ENCODE measurements around the gene GAA. TPM values are rescaled to one million over a fixed set of nuclear protein-coding genes. Genes with fewer than 3 reads are reported as not detected.
A peak's percentile ranks its signal among the peaks of the same experiment; 100 is the strongest.

The GAA gene
- total and polyA plus RNA-seq, 4 donors = 21.3 to 58.7 (median 37.0) TPM

- H3K27ac ChIP-seq (ENCODE audit: low read depth in 1 of 2, low read length in 2 of 2) = no peak overlapping the region
- H3K4me1 ChIP-seq (ENCODE audit: control insufficient read depth in 4 of 4, insufficient read depth in 4 of 4, low read length in 3 of 4) = no peaks in the 10 kb centered on the region
- no peaks in the 10 kb centered on the region for H3K27me3 ChIP-seq (ENCODE audit: control insufficient read depth in 4 of 4, insufficient read depth in 4 of 4, low read length in 3 of 4)
- no peaks in the 10 kb centered on the region for H3K9me3 ChIP-seq (ENCODE audit: control insufficient read depth in 4 of 4, low read length in 3 of 4)
- no peak overlapping the region for H3K9ac ChIP-seq (ENCODE audit: low read depth in 1 of 2, low read length in 2 of 2)
- TF ChIP-seq FOXA2 (IDR thresholded peaks at IDR 0.05) (no peak), FOXA1 (IDR thresholded peaks at IDR 0.05) (no peak), YY1 (IDR thresholded peaks at IDR 0.05) (no peak), SP1 (IDR thresholded peaks at IDR 0.05) (no peak), GABPA (IDR thresholded peaks at IDR 0.05 in 1 of 2, conservative IDR thresholded peaks at IDR 0.05 in 1 of 2) (no peak), CTCF (IDR thresholded peaks at IDR 0.05; ENCODE audit: low read depth, low read length, missing input control) (no peak), NR2F2 (IDR thresholded peaks at IDR 0.05) (no peak), RAD21 (IDR thresholded peaks at IDR 0.05) (no peak), MAX (IDR thresholded peaks at IDR 0.05) (no peak)
- H3K4me3 ChIP-seq (ENCODE audit: low read depth in 1 of 3, low read length in 3 of 3) = no peak overlapping the region
- DNase-seq (ENCODE audit: low spot score) = no peak
- peaks cover 2 to 13% (median 4%) of the 10 kb centered on the region in 4 donors for H3K36me3 ChIP-seq (ENCODE audit: control insufficient read depth in 4 of 4, insufficient read depth in 3 of 4, low read depth in 1 of 4, low read length in 3 of 4)
- 95% methylated on average over 31 of the region's 31 CpGs for WGBS
Observed at GRCh38 chr17:80117491-80118401, 16.4 kb downstream of the GAA start.

GRCh38 chr17:80118601-80119270 lies 17.4 kb downstream of the GAA start:
- H3K4me1 ChIP-seq (ENCODE audit: control insufficient read depth in 4 of 4, insufficient read depth in 4 of 4, low read length in 3 of 4) = no peaks in the 10 kb centered on the region
- H3K9me3 ChIP-seq (ENCODE audit: control insufficient read depth in 4 of 4, low read length in 3 of 4) = no peaks in the 10 kb centered on the region
- H3K27me3 ChIP-seq (ENCODE audit: control insufficient read depth in 4 of 4, insufficient read depth in 4 of 4, low read length in 3 of 4) = no peaks in the 10 kb centered on the region
- TF ChIP-seq YY1 (IDR thresholded peaks at IDR 0.05) (no peak), JUND (IDR thresholded peaks at IDR 0.05) (no peak), HNF4G (IDR thresholded peaks at IDR 0.05) (no peak), CTCF (IDR thresholded peaks at IDR 0.05; ENCODE audit: low read depth, low read length, missing input control) (no peak), HNF4A (conservative IDR thresholded peaks at IDR 0.05) (no peak), FOXA2 (IDR thresholded peaks at IDR 0.05) (no peak), RAD21 (IDR thresholded peaks at IDR 0.05) (no peak), GABPA (IDR thresholded peaks at IDR 0.05 in 1 of 2, conservative IDR thresholded peaks at IDR 0.05 in 1 of 2) (no peak), MAX (IDR thresholded peaks at IDR 0.05) (no peak), SP1 (IDR thresholded peaks at IDR 0.05) (no peak), EGR1 (IDR thresholded peaks at IDR 0.05; ENCODE audit: low read depth in 2 of 2) (no peak), REST (IDR thresholded peaks at IDR 0.05) (no peak), FOXA1 (IDR thresholded peaks at IDR 0.05) (no peak), RXRA (IDR thresholded peaks at IDR 0.05) (no peak), TAF1 (conservative IDR thresholded peaks at IDR 0.05) (no peak)
- TF ChIP-seq, protein P1, sequence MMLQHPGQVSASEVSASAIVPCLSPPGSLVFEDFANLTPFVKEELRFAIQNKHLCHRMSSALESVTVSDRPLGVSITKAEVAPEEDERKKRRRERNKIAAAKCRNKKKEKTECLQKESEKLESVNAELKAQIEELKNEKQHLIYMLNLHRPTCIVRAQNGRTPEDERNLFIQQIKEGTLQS (IDR thresholded peaks at IDR 0.05) = no peak
- TF ChIP-seq, protein P2, sequence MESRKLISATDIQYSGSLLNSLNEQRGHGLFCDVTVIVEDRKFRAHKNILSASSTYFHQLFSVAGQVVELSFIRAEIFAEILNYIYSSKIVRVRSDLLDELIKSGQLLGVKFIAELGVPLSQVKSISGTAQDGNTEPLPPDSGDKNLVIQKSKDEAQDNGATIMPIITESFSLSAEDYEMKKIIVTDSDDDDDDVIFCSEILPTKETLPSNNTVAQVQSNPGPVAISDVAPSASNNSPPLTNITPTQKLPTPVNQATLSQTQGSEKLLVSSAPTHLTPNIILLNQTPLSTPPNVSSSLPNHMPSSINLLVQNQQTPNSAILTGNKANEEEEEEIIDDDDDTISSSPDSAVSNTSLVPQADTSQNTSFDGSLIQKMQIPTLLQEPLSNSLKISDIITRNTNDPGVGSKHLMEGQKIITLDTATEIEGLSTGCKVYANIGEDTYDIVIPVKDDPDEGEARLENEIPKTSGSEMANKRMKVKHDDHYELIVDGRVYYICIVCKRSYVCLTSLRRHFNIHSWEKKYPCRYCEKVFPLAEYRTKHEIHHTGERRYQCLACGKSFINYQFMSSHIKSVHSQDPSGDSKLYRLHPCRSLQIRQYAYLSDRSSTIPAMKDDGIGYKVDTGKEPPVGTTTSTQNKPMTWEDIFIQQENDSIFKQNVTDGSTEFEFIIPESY (IDR thresholded peaks at IDR 0.05) = no peak
- no peak overlapping the region for H3K27ac ChIP-seq (ENCODE audit: low read depth in 1 of 2, low read length in 2 of 2)
- WGBS = 92% methylated on average over 35 of the region's 35 CpGs
- no peak overlapping the region for H3K4me3 ChIP-seq (ENCODE audit: low read depth in 1 of 3, low read length in 3 of 3)
- H3K9ac ChIP-seq (ENCODE audit: low read depth in 1 of 2, low read length in 2 of 2) = no peak overlapping the region
- H3K36me3 ChIP-seq (ENCODE audit: control insufficient read depth in 4 of 4, insufficient read depth in 3 of 4, low read depth in 1 of 4, low read length in 3 of 4) = peaks cover 2 to 13% (median 4%) of the 10 kb centered on the region in 4 donors
- peak; percentile 31 for DNase-seq (ENCODE audit: low spot score)
